HG03342 (cell line): ENCODE measurements around the gene COMMD7.
"Not testable (repeated sequence)": the region's sequence is repeated elsewhere in the genome, so short reads cannot be mapped to it uniquely, and the experiment has no call there.

Source experiments
- ATAC-seq: cut with Tn5 transposase; IDR thresholded peaks from one replicate; pipeline ENCODE4 v1.9.1; 2021; ENCODE audit warnings: mild to moderate bottlenecking, moderate library complexity; ENCODE audit not compliant: unreplicated experiment

Gene COMMD7

GRCh38 chr20:32737371-32738223 lies 5.7 kb downstream of the COMMD7 start:
- no peak for ATAC-seq

- no peak for ATAC-seq
Measured at GRCh38 chr20:32731882-32732266, 11.4 kb downstream of the COMMD7 start.

- not testable (repeated sequence) for ATAC-seq
Measured at GRCh38 chr20:32729334-32729733, 13.9 kb downstream of the COMMD7 start.

GRCh38 chr20:32728435-32728834 lies 14.8 kb downstream of the COMMD7 start:
- ATAC-seq, result not testable (repeated sequence)

GRCh38 chr20:32727683-32728082 lies 15.6 kb downstream of the COMMD7 start:
- ATAC-seq, result no peak

- no peak for ATAC-seq
Measured at GRCh38 chr20:32718749-32719348, 24.4 kb downstream of the COMMD7 start.

- ATAC-seq, result no peak
Measured at GRCh38 chr20:32711346-32711745, 31.9 kb downstream of the COMMD7 start.

GRCh38 chr20:32709632-32710121 lies 33.6 kb downstream of the COMMD7 start:
- ATAC-seq, result no peak

GRCh38 chr20:32709029-32709631 lies 34.1 kb downstream of the COMMD7 start:
- ATAC-seq, result not testable (repeated sequence)

GRCh38 chr20:32707691-32708581 lies 35.3 kb downstream of the COMMD7 start:
- ATAC-seq, result no peak

- ATAC-seq, result no peak
Measured at GRCh38 chr20:32706486-32706885, 36.8 kb downstream of the COMMD7 start.

GRCh38 chr20:32702706-32703425 lies 40.4 kb downstream of the COMMD7 start:
- ATAC-seq, result no peak

- ATAC-seq, result no peak
Measured at GRCh38 chr20:32697608-32698007, 45.7 kb downstream of the COMMD7 start.

- ATAC-seq, result no peak
Measured at GRCh38 chr20:32695089-32695488, 48.2 kb downstream of the COMMD7 start.

GRCh38 chr20:32688966-32689365 lies 54.3 kb downstream of the COMMD7 start:
- not testable (repeated sequence) for ATAC-seq

- ATAC-seq, result no peak
Measured at GRCh38 chr20:32687180-32687532, 56.1 kb downstream of the COMMD7 start.

- no peak for ATAC-seq
Measured at GRCh38 chr20:32686530-32687179, 56.6 kb downstream of the COMMD7 start.

GRCh38 chr20:32685541-32686529 lies 57.4 kb downstream of the COMMD7 start:
- no peak for ATAC-seq
